Glutamatergic neuron (in vitro differentiated cells): ENCODE data around the gene CYGB. TPM values are rescaled to one million over a fixed set of nuclear protein-coding genes. Genes with fewer than 3 reads are reported as not detected.
A peak's percentile ranks its signal among the peaks of the same experiment; 100 is the strongest.

Experiments
- DNase-seq: peaks from one replicate; pipeline ENCODE4 v3.0.0; 2022
- H3K27ac Mint-ChIP-seq: one replicate; pipeline ENCODE4 v1.8.0; 2020; ENCODE audit warnings: mild to moderate bottlenecking, mixed read lengths, inconsistent platforms; ENCODE audit not compliant: unreplicated experiment
- H3K27me3 Mint-ChIP-seq: one replicate; pipeline ENCODE4 v1.8.0; 2020; ENCODE audit warnings: mild to moderate bottlenecking, moderate library complexity, mixed read lengths, inconsistent platforms; ENCODE audit not compliant: unreplicated experiment
- H3K36me3 Mint-ChIP-seq: one replicate; pipeline ENCODE4 v1.8.0; 2020; ENCODE audit warnings: mild to moderate bottlenecking, mixed read lengths, inconsistent platforms; ENCODE audit not compliant: unreplicated experiment
- H3K4me1 Mint-ChIP-seq: one replicate; pipeline ENCODE4 v1.8.0; 2020; ENCODE audit warnings: mild to moderate bottlenecking, low read depth, mixed read lengths, inconsistent platforms; ENCODE audit not compliant: unreplicated experiment
- H3K4me3 Mint-ChIP-seq: one replicate; pipeline ENCODE4 v1.8.0; 2020; ENCODE audit warnings: mild to moderate bottlenecking, mixed read lengths, inconsistent platforms; ENCODE audit not compliant: unreplicated experiment
- H3K9me3 Mint-ChIP-seq: one replicate; pipeline ENCODE4 v1.8.0; 2020; ENCODE audit warnings: mild to moderate bottlenecking, moderate library complexity, mixed read lengths, inconsistent platforms; ENCODE audit not compliant: unreplicated experiment
- total RNA-seq: library from RNA; stranded (reverse); fragmentation: NEBNext Ultra II Directional; extraction: Animal tissue kit (Norgen Biotek cat#: 25700); gene quantifications from one replicate; pipeline ENCODE4 v1.2.1, GENCODE V29; 2021; ENCODE audit not compliant: unreplicated experiment
- TF ChIP-seq, protein P1 (sequence below): fragments of 200-600 bp; sonication (generic); IDR thresholded peaks from one replicate; pipeline ENCODE4 v1.5.0; 2021; ENCODE audit not compliant: partially characterized antibody, unreplicated experiment

The CYGB gene
- total RNA-seq, 1 donor from 2014 or later, result 20.4 TPM

GRCh38 chr17:76558198-76559095 is 20.9 kb upstream of the CYGB start:
- no peak for DNase-seq
- TF ChIP-seq, protein P1, sequence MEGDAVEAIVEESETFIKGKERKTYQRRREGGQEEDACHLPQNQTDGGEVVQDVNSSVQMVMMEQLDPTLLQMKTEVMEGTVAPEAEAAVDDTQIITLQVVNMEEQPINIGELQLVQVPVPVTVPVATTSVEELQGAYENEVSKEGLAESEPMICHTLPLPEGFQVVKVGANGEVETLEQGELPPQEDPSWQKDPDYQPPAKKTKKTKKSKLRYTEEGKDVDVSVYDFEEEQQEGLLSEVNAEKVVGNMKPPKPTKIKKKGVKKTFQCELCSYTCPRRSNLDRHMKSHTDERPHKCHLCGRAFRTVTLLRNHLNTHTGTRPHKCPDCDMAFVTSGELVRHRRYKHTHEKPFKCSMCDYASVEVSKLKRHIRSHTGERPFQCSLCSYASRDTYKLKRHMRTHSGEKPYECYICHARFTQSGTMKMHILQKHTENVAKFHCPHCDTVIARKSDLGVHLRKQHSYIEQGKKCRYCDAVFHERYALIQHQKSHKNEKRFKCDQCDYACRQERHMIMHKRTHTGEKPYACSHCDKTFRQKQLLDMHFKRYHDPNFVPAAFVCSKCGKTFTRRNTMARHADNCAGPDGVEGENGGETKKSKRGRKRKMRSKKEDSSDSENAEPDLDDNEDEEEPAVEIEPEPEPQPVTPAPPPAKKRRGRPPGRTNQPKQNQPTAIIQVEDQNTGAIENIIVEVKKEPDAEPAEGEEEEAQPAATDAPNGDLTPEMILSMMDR, result peak; percentile 12
- H3K36me3 Mint-ChIP-seq, result no peaks in the 10 kb centered on the region
- H3K4me3 Mint-ChIP-seq, result peak overlapping the region; percentile 100
- peaks cover 12% of the 10 kb centered on the region for H3K27me3 Mint-ChIP-seq
- H3K9me3 Mint-ChIP-seq, result peaks cover 11% of the 10 kb centered on the region
- H3K4me1 Mint-ChIP-seq, result peaks cover 16% of the 10 kb centered on the region
- peak overlapping the region; percentile 99 for H3K27ac Mint-ChIP-seq

DNA sequence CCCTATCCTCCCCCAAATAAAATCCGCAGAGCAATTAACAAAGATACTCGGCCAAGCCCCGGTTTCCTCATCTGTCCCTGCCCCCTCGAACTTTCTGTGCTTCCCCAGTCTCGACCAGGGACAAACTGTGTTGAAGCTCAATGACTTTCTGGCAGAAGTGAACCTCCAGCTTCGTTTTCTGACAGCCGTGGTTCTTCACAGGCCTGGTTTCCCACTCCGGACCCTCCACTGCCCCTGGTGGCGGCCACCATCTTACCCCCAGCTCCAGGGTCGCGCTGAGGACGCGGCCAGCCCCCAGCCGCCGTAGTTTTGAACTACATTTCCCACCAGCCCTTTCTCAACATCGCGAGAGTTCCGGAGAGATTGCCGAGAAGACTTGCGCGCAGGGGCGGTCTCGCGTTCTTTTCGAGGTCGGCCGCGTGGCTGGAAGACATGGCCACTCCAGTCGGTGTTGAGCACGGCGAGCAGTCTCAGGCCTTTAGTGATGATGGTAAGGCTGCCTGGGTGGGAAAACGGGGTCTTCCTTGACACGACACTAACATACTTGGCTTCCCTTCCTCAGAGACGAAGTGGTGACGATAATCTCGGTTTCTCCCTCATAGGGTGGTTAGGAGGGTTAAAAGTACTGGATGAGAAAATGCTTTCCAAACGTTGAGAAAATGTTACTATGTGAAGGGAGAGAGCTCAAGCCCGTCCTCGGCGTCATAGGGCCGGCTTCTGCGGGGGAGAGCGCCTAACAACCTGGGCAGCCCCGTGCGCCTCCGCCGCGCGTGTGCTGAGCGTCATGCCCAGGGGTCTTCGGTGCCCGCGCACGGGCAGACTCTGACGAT is 20.1 kb upstream of the CYGB start:
- TF ChIP-seq, protein P1, result peak; percentile 69
- DNase-seq, result peak; percentile 98
- peak overlapping the region; percentile 99 for H3K27ac Mint-ChIP-seq
- H3K9me3 Mint-ChIP-seq, result peaks cover 8% of the 10 kb centered on the region
- no peaks in the 10 kb centered on the region for H3K36me3 Mint-ChIP-seq
- H3K4me3 Mint-ChIP-seq, result peak overlapping the region; percentile 100
- peaks cover 9% of the 10 kb centered on the region for H3K27me3 Mint-ChIP-seq
- H3K4me1 Mint-ChIP-seq, result peaks cover 14% of the 10 kb centered on the region

- TF ChIP-seq, protein P1, result no peak
- no peaks in the 10 kb centered on the region for H3K36me3 Mint-ChIP-seq
- peaks cover 9% of the 10 kb centered on the region for H3K27me3 Mint-ChIP-seq
- peaks cover 14% of the 10 kb centered on the region for H3K4me1 Mint-ChIP-seq
- peaks cover 8% of the 10 kb centered on the region for H3K9me3 Mint-ChIP-seq
- H3K4me3 Mint-ChIP-seq, result peak overlapping the region; percentile 100
- peak overlapping the region; percentile 99 for H3K27ac Mint-ChIP-seq
- no peak for DNase-seq
Observed at GRCh38 chr17:76556765-76557367, 19.4 kb upstream of the CYGB start.

GRCh38 chr17:76554131-76554530 is 16.6 kb upstream of the CYGB start:
- no peak overlapping the region for H3K27ac Mint-ChIP-seq

More at GRCh38 chr17:76554131-76554530, 16.6 kb upstream of the CYGB start:
- DNase-seq, result no peak
- no peaks in the 10 kb centered on the region for H3K36me3 Mint-ChIP-seq
- TF ChIP-seq, protein P1, result no peak
- no peak overlapping the region for H3K4me3 Mint-ChIP-seq
- H3K4me1 Mint-ChIP-seq, result peaks cover 13% of the 10 kb centered on the region
- H3K27me3 Mint-ChIP-seq, result peaks cover 8% of the 10 kb centered on the region
- H3K9me3 Mint-ChIP-seq, result peaks cover 8% of the 10 kb centered on the region
